Neural cell (in vitro differentiated cells): Measurements from ENCODE around the gene GCC1. TPM values are rescaled to one million over a fixed set of nuclear protein-coding genes. Genes with fewer than 3 reads are reported as not detected.

Experiments used
- H2AFZ ChIP-seq: fragments of 200-600, 300-800 bp; sonication (generic), shearing (Covaris generic); 2 replicates; pipeline ENCODE4 v1.6.0; 2014; ENCODE audit warnings: low read depth, mild to moderate bottlenecking, antibody characterized with exemption, low read length, moderate library complexity
- H3F3A ChIP-seq: fragments of 200-600 bp; shearing (Covaris generic); 2 replicates; pipeline ENCODE4 v1.6.1; 2016; ENCODE audit warnings: mild to moderate bottlenecking, moderate library complexity, mixed read lengths, antibody characterized with exemption, low read length; ENCODE audit not compliant: insufficient read depth, poor library complexity, severe bottlenecking
- H3K27ac ChIP-seq: fragments of 200-600, 300-800 bp; sonication (generic), shearing (Covaris generic); 2 replicates; pipeline ENCODE4 v1.5.1; 2014; ENCODE audit warnings: mild to moderate bottlenecking, low read length, moderate library complexity
- H3K27me3 ChIP-seq: fragments of 300-800, 200-600 bp; sonication (generic), shearing (Covaris generic); 2 replicates; pipeline ENCODE4 v1.6.0; 2014; ENCODE audit warnings: mild to moderate bottlenecking, low read depth, low read length, moderate library complexity; ENCODE audit not compliant: insufficient read depth
- H3K36me3 ChIP-seq: fragments of 300-800, 200-600 bp; sonication (generic), shearing (Covaris generic); 2 replicates; pipeline ENCODE4 v1.5.1; 2014; ENCODE audit warnings: mild to moderate bottlenecking, antibody characterized with exemption, low read length, moderate library complexity; ENCODE audit not compliant: insufficient read depth
- H3K4me2 ChIP-seq: fragments of 300-800, 200-600 bp; sonication (generic), shearing (Covaris generic); 2 replicates; pipeline ENCODE4 v1.6.0; 2014; ENCODE audit warnings: mild to moderate bottlenecking, low read length
- H3K4me3 ChIP-seq: fragments of 300-800, 200-600 bp; sonication (generic), shearing (Covaris generic); 2 replicates; pipeline ENCODE4 v1.5.1; 2014; ENCODE audit warnings: mild to moderate bottlenecking, low read length, moderate library complexity
- H3K79me2 ChIP-seq: fragments of 200-600 bp; shearing (Covaris generic); replicated peaks from 2 replicates; pipeline ENCODE4 v1.6.0; 2014; ENCODE audit warnings: mild to moderate bottlenecking, low read length, moderate library complexity; ENCODE audit not compliant: insufficient read depth
- H3K9ac ChIP-seq: fragments of 300-800, 200-600 bp; sonication (generic), shearing (Covaris generic); 2 replicates; pipeline ENCODE4 v1.6.1; 2016; ENCODE audit warnings: mild to moderate bottlenecking, low read length, mixed read lengths
- H3K9me2 ChIP-seq: fragments of 200-600 bp; shearing (Covaris generic); 2 replicates; pipeline ENCODE4 v1.6.1; 2016; ENCODE audit warnings: mild to moderate bottlenecking, low read length, mixed read lengths; ENCODE audit not compliant: insufficient read depth
- H3K9me3 ChIP-seq: fragments of 200-600, 300-800 bp; sonication (generic), shearing (Covaris generic); 2 replicates; pipeline ENCODE4 v1.6.1; 2016; ENCODE audit warnings: mild to moderate bottlenecking, mixed run types, low read length, moderate library complexity, mixed read lengths
- H4K20me1 ChIP-seq: fragments of 200-600 bp; shearing (Covaris generic); 2 replicates; pipeline ENCODE4 v1.6.1; 2016; ENCODE audit warnings: mild to moderate bottlenecking, mixed run types; ENCODE audit not compliant: insufficient read depth
- CTCF ChIP-seq: fragments of 450-650 bp; IDR thresholded peaks from 2 replicates; pipeline ENCODE4 v1.5.1; 2014; ENCODE audit warnings: antibody characterized with exemption, mild to moderate bottlenecking, moderate library complexity; ENCODE audit not compliant: poor library complexity, severe bottlenecking
- EP300 ChIP-seq: fragments of 450-650 bp; conservative IDR thresholded peaks from 2 replicates; pipeline ENCODE4 v1.6.1; 2014; ENCODE audit warnings: antibody characterized with exemption, mild to moderate bottlenecking, moderate library complexity; ENCODE audit not compliant: poor library complexity, severe bottlenecking
- EZH2 ChIP-seq: fragments of 200-600, 300-800 bp; shearing (Covaris generic), sonication (generic); IDR thresholded peaks from 2 replicates; pipeline ENCODE4 v1.6.1; 2014; ENCODE audit warnings: antibody characterized with exemption, low read length, borderline replicate concordance, mild to moderate bottlenecking; ENCODE audit not compliant: insufficient read depth, poor library complexity, severe bottlenecking
- MXI1 ChIP-seq: fragments of 450-650 bp; conservative IDR thresholded peaks from 2 replicates; pipeline ENCODE4 v1.6.1; 2014; ENCODE audit warnings: antibody characterized with exemption, mild to moderate bottlenecking; ENCODE audit not compliant: poor library complexity, severe bottlenecking
- POLR2AphosphoS5 ChIP-seq: IDR thresholded peaks from 2 replicates; pipeline ENCODE4 v1.6.1; 2012
- RAD21 ChIP-seq: fragments of 450-650 bp; conservative IDR thresholded peaks from 2 replicates; pipeline ENCODE4 v1.6.1; 2014; ENCODE audit warnings: antibody characterized with exemption, mild to moderate bottlenecking, moderate library complexity
- REST ChIP-seq: IDR thresholded peaks from 2 replicates; pipeline ENCODE4 v1.6.1; 2012; ENCODE audit warnings: borderline replicate concordance
- SMC3 ChIP-seq: fragments of 450-650 bp; conservative IDR thresholded peaks from 2 replicates; pipeline ENCODE4 v1.6.1; 2014; ENCODE audit warnings: antibody characterized with exemption, mild to moderate bottlenecking, moderate library complexity; ENCODE audit not compliant: poor library complexity
- TAF1 ChIP-seq: IDR thresholded peaks from 2 replicates; pipeline ENCODE4 v1.6.1; 2012; ENCODE audit warnings: low read depth
- polyA plus RNA-seq: library from polyadenylated mRNA; depleted of rRNA; stranded (reverse); fragments of >200 nt; gene quantifications from 2 replicates; pipeline ENCODE4 v1.2.3, GENCODE V29; 2014

The GCC1 gene
- polyA plus RNA-seq, 1 donor from 2014 or later, result 6.6 TPM

GRCh38 chr7:127625331-127625730 is 39.9 kb upstream of the GCC1 start (continued):
- no peak for TF ChIP-seq CTCF
- TF ChIP-seq POLR2AphosphoS5, result no peak
- no peak for TF ChIP-seq MXI1

GRCh38 chr7:127620406-127621233 is 35.2 kb upstream of the GCC1 start:
- Histone ChIP-seq H3K27ac (no peak overlapping the region), H3K9me3 (no peaks in the 10 kb centered on the region), H3K27me3 (peaks cover 40% of the 10 kb centered on the region), H3K9ac (no peak overlapping the region), H3K9me2 (no peaks in the 10 kb centered on the region), H3K79me2 (no peaks in the 10 kb centered on the region), H3K36me3 (no peaks in the 10 kb centered on the region), H3K4me2 (no peak overlapping the region), H3K4me3 (peak overlapping the region; percentile 34), H4K20me1 (no peaks in the 10 kb centered on the region), H2AFZ (no peak overlapping the region), H3F3A (no peaks in the 10 kb centered on the region)
- TF ChIP-seq SMC3, result no peak

- H3K4me2 ChIP-seq, result no peak overlapping the region
- H2AFZ ChIP-seq, result no peak overlapping the region
- H3K9ac ChIP-seq, result no peak overlapping the region
- peak overlapping the region; percentile 34 for H3K4me3 ChIP-seq
- H3F3A ChIP-seq, result no peaks in the 10 kb centered on the region
- no peaks in the 10 kb centered on the region for H4K20me1 ChIP-seq
- no peaks in the 10 kb centered on the region for H3K9me2 ChIP-seq
- no peaks in the 10 kb centered on the region for H3K79me2 ChIP-seq
- no peak for TF ChIP-seq EP300
- no peak for TF ChIP-seq RAD21
- no peak for TF ChIP-seq SMC3
- no peak for TF ChIP-seq POLR2AphosphoS5
- TF ChIP-seq CTCF, result no peak
- TF ChIP-seq TAF1, result no peak
- TF ChIP-seq MXI1, result no peak
- no peak for TF ChIP-seq EZH2
- TF ChIP-seq REST, result no peak
- no peak overlapping the region for H3K27ac ChIP-seq
- no peaks in the 10 kb centered on the region for H3K9me3 ChIP-seq
- H3K27me3 ChIP-seq, result peaks cover 40% of the 10 kb centered on the region
- no peaks in the 10 kb centered on the region for H3K36me3 ChIP-seq
Observed at GRCh38 chr7:127619681-127620405, 34.4 kb upstream of the GCC1 start.
